HCT116 (cell line): ENCODE results near the gene HEMGN.

ENCODE experiments used
- CBX3 ChIP-seq: IDR thresholded peaks from 2 replicates; pipeline ENCODE4 v1.6.1; 2012; ENCODE audit warnings: low read depth
- CEBPB ChIP-seq: IDR thresholded peaks from 2 replicates; pipeline ENCODE4 v1.6.1; 2012; ENCODE audit warnings: low read depth
- CTCF ChIP-seq, 3 experiments: fragments of 200-600 bp in 1 of 3; sonication (generic) in 1 of 3; IDR thresholded peaks in 2 of 3; conservative IDR thresholded peaks in 1 of 3; 2 replicates each; pipeline ENCODE4 v1.5.1; 2012 to 2017; ENCODE audit warnings: low read depth in 2 of 3, low read length in 2 of 3, antibody characterized with exemption in 1 of 3, borderline replicate concordance in 1 of 3, control low read depth in 1 of 3, mild to moderate bottlenecking in 1 of 3, mixed read lengths in 1 of 3, mixed run types in 1 of 3, moderate library complexity in 1 of 3; ENCODE audit not compliant: insufficient read depth in 1 of 3
- EZH2 ChIP-seq: fragments of 200-600 bp; sonication (generic); IDR thresholded peaks from 2 replicates; pipeline ENCODE4 v1.6.1; 2017; ENCODE audit warnings: antibody characterized with exemption, mixed run types
- EZH2phosphoT487 ChIP-seq: fragments of 200-600 bp; IDR thresholded peaks from 2 replicates; pipeline ENCODE4 v1.6.1; 2018; ENCODE audit warnings: antibody characterized with exemption, borderline replicate concordance
- FOSL1 ChIP-seq: IDR thresholded peaks from 2 replicates; pipeline ENCODE4 v1.6.1; 2012; ENCODE audit warnings: low read depth
- POLR2A ChIP-seq: IDR thresholded peaks from 2 replicates; pipeline ENCODE4 v1.7.0; 2011; ENCODE audit warnings: borderline replicate concordance; ENCODE audit not compliant: insufficient read depth, insufficient read length; ENCODE audit errors: extremely low read depth
- POLR2AphosphoS5 ChIP-seq: IDR thresholded peaks from 2 replicates; pipeline ENCODE4 v1.6.1; 2011; ENCODE audit warnings: mild to moderate bottlenecking, low read depth, low read length, moderate library complexity
- RAD21 ChIP-seq: IDR thresholded peaks from 2 replicates; pipeline ENCODE4 v1.6.1; 2012; ENCODE audit warnings: low read depth, mild to moderate bottlenecking
- REST ChIP-seq: IDR thresholded peaks from 2 replicates; pipeline ENCODE4 v1.6.1; 2012; ENCODE audit warnings: low read depth
- SIN3A ChIP-seq: IDR thresholded peaks from 2 replicates; pipeline ENCODE4 v1.6.1; 2012; ENCODE audit warnings: low read depth
- SP1 ChIP-seq: IDR thresholded peaks from 2 replicates; pipeline ENCODE4 v1.6.1; 2012; ENCODE audit warnings: low read depth
- SRF ChIP-seq: IDR thresholded peaks from 2 replicates; pipeline ENCODE4 v1.6.1; 2012; ENCODE audit warnings: low read depth
- ZBTB33 ChIP-seq: IDR thresholded peaks from 2 replicates; pipeline ENCODE4 v1.6.1; 2011; ENCODE audit warnings: mild to moderate bottlenecking, low read length, moderate library complexity; ENCODE audit not compliant: insufficient replicate concordance; ENCODE audit errors: extremely low read depth

- TF ChIP-seq SP1 (no peak), SIN3A (no peak), CBX3 (no peak), CTCF (IDR thresholded peaks at IDR 0.05 in 2 of 3, conservative IDR thresholded peaks at IDR 0.05 in 1 of 3; ENCODE audit: borderline replicate concordance in 1 of 3, insufficient read depth in 1 of 3, low read depth in 2 of 3, low read length in 2 of 3) (no peak), EZH2 (no peak), SRF (no peak), POLR2A (no peak), POLR2AphosphoS5 (no peak), FOSL1 (no peak), ZBTB33 (no peak), CEBPB (no peak), EZH2phosphoT487 (no peak), REST (no peak), RAD21 (no peak)
Measured at GRCh38 chr9:97956331-97956730, 18.4 kb upstream of the HEMGN start.
